Inflammatory macrophage treated with lipopolysaccharide for 4 hours (primary cell): Measurements from ENCODE around the gene FOXN1.
"Not testable (repeated sequence)": the region's sequence is repeated elsewhere in the genome, so short reads cannot be mapped to it uniquely, and the experiment has no call there.

Experiments
- DNase-seq: peaks from one replicate; pipeline ENCODE4 v3.0.0-alpha.2; 2020

Gene FOXN1, protein sequence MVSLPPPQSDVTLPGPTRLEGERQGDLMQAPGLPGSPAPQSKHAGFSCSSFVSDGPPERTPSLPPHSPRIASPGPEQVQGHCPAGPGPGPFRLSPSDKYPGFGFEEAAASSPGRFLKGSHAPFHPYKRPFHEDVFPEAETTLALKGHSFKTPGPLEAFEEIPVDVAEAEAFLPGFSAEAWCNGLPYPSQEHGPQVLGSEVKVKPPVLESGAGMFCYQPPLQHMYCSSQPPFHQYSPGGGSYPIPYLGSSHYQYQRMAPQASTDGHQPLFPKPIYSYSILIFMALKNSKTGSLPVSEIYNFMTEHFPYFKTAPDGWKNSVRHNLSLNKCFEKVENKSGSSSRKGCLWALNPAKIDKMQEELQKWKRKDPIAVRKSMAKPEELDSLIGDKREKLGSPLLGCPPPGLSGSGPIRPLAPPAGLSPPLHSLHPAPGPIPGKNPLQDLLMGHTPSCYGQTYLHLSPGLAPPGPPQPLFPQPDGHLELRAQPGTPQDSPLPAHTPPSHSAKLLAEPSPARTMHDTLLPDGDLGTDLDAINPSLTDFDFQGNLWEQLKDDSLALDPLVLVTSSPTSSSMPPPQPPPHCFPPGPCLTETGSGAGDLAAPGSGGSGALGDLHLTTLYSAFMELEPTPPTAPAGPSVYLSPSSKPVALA

GRCh38 chr17:28505986-28506665 lies at the start of gene FOXN1:
FOXN1 (plus strand) TSS chr17:28506348; CDS start chr17:28523970, 17,622 bp downstream.
- no peak for DNase-seq

GRCh38 chr17:28457890-28458289 lies 48.3 kb upstream of the FOXN1 start:
- DNase-seq = no peak

DNA sequence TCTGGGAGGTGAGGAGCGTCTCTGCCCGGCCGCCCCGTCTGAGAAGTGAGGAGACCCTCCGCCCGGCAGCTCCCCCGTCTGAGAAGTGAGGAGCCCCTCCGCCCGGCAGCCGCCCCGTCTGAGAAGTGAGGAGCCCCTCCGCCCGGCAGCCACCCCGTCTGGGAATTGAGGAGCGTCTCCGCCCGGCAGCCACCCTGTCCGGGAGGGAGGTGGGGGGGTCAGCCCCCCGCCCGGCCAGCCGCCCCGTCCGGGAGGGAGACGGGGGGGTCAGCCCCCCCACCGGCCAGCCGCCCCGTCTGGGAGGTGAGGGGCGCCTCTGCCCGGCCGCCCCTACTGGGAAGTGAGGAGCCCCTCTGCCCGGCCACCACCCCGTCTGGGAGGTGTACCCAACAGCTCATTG lies 47.3 kb upstream of the FOXN1 start:
- DNase-seq = not testable (repeated sequence)

DNA sequence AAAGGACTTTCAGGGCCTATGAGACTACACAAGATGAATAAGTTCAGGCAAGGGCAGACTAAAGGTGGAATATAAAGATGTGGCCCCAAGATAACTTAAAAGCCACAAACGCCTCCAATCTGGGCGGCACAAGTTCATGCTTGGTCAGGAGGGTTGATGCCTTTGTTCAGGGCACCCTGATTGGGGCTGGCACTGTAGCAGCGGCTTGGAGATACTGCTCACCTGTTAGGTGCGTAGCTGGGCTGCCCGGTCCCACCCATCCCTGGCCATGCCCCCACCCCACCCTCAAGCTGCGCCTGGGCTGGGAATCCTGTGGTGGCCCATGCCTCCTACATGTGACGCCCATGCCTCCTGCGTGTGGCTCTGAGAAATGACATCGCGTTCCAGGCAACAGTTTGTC lies 45.2 kb upstream of the FOXN1 start:
- DNase-seq = no peak

- no peak for DNase-seq
Measured at GRCh38 chr17:28466001-28466400, 40.1 kb upstream of the FOXN1 start.

DNA sequence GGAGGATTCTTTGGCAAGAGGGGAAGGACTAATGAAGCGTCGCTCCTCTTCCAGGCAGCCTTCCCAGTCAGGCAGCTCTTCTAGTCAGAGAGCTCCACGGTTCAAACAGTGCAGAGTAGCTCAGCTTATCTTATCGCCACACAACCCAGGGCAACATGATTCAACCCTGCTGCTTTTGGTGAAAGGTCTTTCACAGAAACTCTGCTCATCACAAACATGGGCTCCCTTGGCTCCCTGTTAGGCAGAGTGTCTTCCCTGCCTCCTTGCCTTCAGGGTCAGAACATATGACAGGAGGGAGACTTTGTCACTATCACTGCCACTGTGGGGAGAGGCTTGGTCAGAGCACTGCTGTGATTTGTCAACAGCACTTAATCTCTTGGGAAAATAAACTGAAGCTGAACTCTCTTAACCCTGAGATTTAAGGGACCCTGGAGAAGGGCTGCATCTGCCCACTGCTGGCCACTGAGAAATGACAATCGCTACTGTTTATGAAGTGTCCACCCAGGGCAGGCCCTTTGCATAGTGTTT lies 39.6 kb upstream of the FOXN1 start:
- DNase-seq = no peak

DNA sequence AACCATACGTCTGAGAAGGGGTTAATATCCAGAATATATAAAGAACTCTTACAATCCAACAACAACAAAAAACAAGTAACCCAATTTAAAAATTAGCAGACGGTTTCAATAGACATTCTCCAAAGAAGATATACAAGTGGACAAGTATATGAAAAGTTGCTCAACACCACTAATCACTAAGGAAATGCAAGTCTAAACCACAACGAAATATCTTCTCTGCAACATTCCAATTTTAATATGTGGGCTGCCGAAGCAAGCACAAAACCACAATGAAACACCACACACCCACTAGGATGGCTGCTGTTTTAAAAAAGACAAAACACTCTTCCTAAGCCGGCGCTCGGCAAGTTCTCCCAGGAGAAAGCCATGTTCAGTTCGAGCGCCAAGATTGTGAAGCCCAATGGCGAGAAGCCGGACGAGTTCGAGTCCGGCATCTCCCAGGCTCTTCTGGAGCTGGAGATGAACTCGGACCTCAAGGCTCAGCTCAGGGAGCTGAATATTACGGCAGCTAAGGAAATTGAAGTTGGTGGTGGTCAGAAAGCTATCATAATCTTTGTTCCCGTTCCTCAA lies 38.6 kb upstream of the FOXN1 start:
- DNase-seq = peak; percentile 70

DNA sequence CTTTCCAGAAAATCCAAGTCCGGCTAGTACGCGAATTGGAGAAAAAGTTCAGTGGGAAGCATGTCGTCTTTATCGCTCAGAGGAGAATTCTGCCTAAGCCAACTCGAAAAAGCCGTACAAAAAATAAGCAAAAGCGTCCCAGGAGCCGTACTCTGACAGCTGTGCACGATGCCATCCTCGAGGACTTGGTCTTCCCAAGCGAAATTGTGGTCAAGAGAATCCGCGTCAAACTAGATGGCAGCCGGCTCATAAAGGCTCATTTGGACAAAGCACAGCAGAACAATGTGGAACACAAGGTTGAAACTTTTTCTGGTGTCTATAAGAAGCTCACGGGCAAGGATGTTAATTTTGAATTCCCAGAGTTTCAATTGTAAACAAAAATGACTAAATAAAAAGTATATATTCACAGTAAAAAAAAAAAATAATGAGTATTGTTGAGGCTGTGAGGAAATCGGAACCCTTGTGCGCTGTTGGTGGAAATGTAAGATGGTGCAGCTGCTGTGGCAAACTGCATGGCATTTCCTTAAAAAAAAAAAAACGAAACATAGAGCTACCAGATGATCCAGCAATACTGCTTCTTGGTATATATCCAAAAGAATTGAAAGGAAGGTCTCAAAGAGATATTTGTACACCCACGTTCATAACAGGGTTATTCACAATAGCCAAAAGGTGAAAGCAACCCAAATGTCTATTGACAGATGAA lies 38.0 kb upstream of the FOXN1 start:
- DNase-seq = peak; percentile 18

GRCh38 chr17:28468781-28469180 lies 37.4 kb upstream of the FOXN1 start:
- DNase-seq = peak; percentile 27

GRCh38 chr17:28469376-28469775 lies 36.8 kb upstream of the FOXN1 start:
- no peak for DNase-seq

- no peak for DNase-seq
Measured at GRCh38 chr17:28470266-28470913, 35.8 kb upstream of the FOXN1 start.

DNA sequence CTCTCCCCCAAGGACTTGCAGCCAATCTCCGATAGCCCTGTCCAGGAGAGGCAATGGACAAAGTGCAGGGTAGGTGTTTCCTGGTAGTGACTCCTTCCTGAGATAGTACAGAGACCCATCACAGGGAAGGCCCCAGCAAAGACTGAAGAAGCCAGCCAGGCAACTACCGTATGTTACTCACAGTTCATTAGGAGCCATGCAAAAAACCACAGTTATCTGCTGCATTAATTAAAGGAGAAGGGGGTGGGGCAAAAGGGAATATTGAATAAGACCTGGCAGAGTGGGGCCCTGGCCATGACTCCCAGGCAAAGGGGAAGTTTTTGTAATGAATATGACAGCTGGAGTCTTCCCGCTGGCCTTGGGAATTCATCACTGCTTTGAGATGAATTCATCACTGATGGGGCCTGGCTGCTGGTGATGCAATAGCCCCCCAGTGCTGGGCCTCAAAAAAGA lies 35.2 kb upstream of the FOXN1 start:
- DNase-seq = no peak

DNA sequence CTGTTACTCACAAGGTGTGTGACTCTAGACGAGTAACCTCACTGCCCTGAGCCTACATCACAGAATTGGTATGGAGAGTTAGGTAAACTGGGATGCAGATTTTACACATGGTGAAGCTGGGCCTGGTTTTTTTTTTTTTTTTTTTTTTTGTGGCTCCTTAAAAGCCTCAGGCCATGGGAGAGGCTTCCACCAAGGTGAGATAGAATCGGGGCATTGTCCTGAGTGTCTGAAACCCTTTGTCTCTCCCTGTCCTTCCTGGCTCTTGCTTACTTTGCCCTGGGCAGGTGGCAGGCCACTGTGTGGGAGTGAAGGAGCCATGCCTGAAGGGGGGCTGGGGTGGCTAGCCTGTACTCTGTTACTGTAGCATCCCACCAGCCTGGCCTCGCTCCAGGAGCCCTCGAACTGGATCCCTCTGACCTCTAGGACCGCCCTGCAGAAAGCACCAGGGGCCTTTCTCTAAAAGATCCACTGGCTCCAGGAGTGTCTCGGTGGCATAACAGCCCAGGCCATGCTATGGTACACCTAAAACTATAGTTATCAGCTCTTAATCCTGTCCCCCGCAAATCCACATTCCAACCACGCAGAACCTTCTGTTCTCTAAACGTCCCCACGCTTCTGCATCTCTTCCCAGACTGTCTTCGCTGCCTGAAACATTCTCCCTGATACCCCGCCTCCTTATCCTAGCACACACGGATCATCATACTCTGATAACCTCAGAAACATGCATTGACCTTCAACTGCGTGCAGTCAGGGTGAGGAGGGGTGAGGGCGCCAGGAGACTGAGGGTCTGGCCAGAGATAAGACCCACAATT lies 34.4 kb upstream of the FOXN1 start:
- DNase-seq = no peak

GRCh38 chr17:28472871-28473497 lies 33.2 kb upstream of the FOXN1 start:
- DNase-seq = no peak

DNA sequence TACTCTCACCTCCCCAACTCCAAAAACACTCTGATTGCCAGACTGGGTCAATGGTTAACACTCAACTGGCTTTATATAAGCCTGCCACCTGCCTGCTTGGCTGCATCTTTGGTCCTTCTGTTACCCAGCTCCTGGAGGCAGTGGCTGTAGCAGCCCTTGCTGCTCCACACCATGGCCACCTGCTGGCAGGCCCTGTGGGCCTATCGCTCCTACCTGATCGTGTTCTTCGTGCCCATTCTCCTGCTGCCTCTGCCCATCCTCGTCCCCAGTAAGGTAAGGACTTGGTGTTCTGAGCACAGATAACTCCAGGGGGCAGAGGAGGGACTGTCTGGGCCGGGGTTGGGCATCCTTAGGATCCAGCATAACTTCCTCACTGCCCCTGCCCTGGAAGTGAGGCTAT lies 32.6 kb upstream of the FOXN1 start, which contains the start of gene SLC13A2:
SLC13A2 (plus strand) TSS at position 103 of the 400 bp plus-strand sequence; CDS start at position 172, 69 bp downstream.
- DNase-seq = no peak

DNA sequence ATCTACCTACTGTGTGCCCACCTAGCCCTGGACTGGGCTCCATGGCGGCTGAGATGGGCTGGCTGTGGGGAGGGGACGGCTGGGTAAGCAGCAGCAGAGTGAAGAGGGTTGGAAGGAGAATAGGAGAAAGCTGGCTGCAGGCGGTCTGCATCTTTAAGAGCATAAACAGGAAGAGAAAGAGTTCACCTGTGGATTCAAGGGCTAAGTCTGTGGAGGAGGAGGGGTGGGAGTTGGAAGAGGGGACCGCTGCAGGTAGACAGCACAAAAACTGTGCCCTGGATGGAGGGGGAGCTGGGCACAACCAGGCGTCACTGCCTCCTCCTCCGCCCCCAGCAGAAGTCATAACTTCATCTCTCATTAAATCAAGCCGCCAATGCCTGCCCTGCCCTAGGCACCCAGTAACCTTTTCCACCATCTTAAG lies 32.0 kb upstream of the FOXN1 start:
- no peak for DNase-seq

DNA sequence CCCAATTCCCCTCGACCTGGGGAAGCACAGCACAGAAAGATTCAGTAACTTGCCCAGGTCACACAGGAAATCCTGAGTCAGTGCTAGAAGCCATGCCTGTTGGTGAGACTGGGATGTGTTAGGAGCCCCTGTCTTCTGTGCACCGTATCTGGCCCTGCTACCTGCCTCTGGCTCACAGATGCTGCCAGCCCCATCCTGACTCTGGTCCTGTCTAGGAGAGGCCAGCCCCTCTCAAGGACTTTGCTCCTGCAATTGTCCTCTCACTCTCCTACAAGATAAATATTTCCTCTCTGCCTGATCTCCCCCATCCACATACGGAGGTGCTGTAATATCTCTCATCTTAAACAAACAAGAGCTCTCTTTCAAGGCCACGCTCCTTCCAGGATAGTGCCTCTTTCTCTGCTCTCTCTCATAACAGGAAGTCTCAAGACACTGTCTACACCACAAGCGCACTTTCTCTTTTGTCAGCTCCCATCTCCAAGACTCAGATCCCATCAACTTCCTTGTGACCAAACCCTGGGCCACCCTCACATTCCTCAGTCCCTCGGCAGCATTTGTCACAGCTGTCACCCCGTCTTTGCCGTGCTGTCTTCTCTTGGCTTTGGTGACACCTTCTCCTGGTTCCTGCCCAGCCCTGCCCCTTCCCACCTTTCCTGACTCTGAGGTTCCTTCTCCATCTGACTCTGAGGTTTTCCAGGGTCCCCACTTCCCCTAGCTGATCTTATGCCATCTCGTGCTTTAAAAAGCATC lies 30.8 kb upstream of the FOXN1 start:
- DNase-seq = peak; percentile 47

DNA sequence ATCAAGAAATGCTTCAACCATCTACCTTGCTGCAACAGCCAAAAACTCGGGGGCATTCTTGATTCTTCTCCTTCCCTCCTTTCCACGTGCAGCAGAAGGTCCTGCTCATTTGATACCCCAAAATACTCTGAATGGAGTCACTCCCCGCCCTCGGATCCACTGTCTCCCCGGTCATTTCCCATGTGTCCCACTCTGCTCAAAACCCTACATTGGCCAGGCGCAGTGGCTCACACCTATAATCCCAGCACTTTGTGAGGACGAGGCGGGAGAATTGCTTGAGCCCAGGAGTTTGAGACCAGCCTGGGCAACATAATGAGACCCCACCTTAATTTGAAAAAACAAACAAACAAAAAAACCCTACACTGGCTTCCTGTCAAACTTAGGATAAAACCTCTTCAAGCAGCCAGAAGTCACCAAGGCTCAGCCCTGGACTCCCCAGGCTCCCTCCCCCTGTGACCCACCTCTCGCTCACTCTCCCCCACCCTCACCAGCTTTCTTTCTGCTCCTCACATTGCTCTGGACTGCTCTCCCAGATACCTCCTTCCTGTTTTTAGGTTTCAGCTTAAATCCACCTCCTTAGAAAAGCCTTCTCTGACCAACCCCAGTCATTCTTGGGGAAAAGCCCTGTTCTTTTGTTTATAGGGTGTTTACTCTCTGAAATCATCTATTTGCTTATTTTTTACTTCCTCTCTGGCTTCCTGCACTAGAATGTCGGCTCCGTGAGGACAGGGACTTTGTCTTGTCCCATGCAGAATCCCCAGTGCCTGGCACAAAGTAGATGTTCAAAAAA lies 29.9 kb upstream of the FOXN1 start:
- peak; percentile 32 for DNase-seq

DNA sequence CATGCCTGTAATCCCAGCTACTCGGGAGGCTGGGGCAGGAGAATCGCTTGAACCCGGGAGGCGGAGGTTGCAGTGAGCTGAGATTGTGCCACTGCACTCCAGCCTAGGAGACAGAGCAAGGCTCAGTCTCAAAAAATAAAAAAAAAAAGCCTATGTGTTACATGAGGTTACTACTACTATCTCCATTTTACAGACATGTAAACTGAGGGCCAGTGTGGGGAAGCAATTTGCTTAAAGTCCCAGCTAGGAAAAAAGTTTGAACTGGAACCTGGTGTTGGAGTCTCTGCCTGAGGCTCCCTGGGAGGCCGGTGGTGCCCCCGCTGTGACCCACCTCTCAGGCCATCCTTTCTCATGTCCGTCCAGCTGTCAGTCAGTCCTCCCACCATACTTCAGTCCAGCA lies 28.2 kb upstream of the FOXN1 start:
- DNase-seq = no peak
